Choroid plexus epithelial cell (primary cell): ENCODE results near the gene F13A1.

Source experiments
- DNase-seq: peaks from one replicate; pipeline ENCODE4 v3.0.0-alpha.2; 2010; ENCODE audit warnings: low read depth
- H3K4me3 ChIP-seq: 2 replicates; pipeline ENCODE4 v1.5.1; 2011; ENCODE audit warnings: low read depth, mild to moderate bottlenecking, control low read depth, low read length, moderate library complexity
- TF ChIP-seq, protein P1 (sequence below): conservative IDR thresholded peaks from 2 replicates; pipeline ENCODE4 v1.5.1; 2011; ENCODE audit warnings: low read depth, mild to moderate bottlenecking, control low read depth, inconsistent platforms, low read length, moderate library complexity

Gene F13A1

DNA sequence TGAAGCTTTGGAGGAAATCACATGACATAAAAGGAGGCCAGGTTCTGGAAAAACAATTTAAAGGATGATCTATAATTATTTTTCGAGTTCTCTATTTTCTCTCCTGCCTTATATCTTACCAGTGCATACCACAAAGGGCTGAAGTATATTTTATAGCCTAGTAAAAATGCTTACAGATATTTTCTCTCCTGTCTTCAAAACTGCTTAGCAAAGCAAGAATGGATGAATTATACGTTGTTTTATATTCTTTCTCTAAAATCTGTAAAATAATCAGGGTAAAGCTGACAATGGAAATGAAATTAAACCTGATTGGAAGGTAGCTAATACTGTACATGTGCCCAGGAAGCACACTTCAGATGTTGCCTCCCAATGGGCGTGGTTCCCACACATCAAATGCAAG lies 123.7 kb downstream of the F13A1 start:
- TF ChIP-seq, protein P1, sequence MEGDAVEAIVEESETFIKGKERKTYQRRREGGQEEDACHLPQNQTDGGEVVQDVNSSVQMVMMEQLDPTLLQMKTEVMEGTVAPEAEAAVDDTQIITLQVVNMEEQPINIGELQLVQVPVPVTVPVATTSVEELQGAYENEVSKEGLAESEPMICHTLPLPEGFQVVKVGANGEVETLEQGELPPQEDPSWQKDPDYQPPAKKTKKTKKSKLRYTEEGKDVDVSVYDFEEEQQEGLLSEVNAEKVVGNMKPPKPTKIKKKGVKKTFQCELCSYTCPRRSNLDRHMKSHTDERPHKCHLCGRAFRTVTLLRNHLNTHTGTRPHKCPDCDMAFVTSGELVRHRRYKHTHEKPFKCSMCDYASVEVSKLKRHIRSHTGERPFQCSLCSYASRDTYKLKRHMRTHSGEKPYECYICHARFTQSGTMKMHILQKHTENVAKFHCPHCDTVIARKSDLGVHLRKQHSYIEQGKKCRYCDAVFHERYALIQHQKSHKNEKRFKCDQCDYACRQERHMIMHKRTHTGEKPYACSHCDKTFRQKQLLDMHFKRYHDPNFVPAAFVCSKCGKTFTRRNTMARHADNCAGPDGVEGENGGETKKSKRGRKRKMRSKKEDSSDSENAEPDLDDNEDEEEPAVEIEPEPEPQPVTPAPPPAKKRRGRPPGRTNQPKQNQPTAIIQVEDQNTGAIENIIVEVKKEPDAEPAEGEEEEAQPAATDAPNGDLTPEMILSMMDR = no peak

DNA sequence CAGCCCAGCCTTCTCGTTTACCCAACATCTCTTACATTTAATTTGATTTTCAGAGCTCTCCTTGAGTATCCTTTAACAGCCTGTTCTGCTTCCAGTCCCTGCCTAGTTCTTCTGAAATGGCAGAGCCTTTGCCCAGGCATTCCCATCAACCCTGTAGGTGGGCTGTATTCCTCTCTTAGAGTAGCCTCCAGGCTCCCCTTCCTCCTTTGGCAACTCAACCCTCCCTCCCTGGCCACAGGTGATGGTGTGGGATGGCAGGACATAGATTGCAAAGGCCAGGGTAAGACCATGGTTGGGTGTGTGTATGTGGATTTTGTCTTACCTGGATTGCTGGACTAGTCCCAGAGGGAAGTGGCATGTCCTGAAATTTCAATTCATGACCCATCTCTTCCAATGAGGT lies 125.4 kb downstream of the F13A1 start:
- TF ChIP-seq, protein P1 = no peak
- no peak for DNase-seq
- H3K4me3 ChIP-seq = no peak overlapping the region

More for the DNA sequence above, 123.7 kb downstream of the F13A1 start:
- no peak overlapping the region for H3K4me3 ChIP-seq
- no peak for DNase-seq

DNA sequence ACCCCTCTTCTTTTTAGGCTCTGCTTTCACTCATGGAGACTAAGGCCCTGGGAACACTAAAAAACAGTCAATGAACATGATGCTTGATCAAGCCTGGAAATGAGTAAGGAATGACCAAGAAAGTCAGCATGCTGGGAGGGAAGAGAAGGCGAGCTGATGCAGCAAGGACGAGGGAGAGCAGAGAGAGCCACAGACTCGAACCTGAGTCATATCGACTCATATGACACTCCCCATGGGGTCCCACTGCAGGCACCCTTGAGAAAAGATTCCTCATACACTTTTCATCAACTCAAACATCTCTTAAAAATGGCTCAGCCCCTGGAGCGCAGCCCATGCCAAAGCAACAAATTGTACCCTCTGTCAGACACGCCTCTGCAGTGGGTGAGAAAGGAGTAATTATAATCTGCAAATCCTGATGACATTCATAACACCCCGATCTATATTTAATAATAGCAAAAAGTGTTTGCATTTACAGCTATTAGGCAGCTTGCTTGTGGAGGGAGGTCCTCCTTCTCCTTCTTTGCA lies 127.2 kb downstream of the F13A1 start:
- DNase-seq = no peak
- TF ChIP-seq, protein P1 = no peak
- H3K4me3 ChIP-seq = no peak overlapping the region

DNA sequence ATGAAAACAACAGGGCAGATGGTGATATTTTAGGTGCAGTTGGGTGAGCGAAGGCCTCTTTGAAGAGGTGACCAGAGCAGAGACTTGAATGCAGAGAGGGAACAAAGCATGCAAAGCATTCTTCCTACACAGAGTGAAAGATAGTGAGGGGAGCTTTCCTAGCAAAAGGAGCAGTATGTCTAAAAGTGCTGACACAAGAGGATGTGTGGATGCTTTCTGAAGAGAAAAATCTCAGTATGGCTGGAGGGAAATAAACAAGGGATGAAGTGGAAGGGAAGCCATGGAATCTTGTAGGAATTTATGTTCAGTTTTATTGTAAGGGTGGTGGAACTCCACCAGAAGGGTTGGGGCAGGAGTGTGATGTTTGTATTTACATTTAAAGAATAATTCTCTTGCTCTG lies 128.6 kb downstream of the F13A1 start:
- no peak overlapping the region for H3K4me3 ChIP-seq
- TF ChIP-seq, protein P1 = no peak
- no peak for DNase-seq

DNA sequence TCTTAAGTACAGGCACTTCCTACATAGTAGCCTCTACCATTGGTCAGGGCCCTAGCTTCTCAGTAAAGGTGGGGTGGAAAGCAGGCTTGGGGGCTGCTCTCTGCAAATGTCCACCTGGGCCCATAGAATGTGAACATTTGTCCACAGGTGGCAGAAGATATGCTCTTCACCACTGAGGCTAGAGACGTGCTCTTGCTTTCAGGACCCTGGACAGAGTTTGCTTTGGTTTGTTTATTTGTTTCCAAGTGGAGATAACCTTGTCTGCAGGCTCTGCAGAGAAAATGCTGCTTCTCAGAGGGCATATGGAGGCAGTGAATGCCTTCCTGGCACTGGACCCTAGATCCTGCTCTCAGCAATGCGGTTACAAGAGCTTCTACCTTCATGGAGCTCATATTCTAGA lies 129.0 kb downstream of the F13A1 start:
- no peak overlapping the region for H3K4me3 ChIP-seq
- TF ChIP-seq, protein P1 = no peak
- no peak for DNase-seq

DNA sequence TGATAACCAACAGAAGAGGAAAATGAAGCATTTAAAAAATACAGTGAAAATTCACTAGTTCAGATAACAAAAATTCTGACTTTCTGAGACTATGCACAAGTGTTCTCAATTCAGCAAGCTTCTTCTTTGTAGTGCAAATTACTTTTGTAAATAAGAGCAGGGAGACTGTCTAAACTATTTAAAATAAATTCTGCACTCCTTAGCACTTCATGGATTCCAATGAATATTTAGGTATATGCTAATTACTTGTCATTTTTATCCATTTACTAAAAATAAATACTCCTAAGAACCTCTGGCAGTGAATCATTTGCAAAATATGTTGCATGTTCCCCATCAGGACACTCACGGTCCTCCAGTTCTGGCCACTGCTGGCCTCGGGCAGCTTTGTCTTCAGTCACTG lies 139.8 kb downstream of the F13A1 start:
- no peak overlapping the region for H3K4me3 ChIP-seq
- TF ChIP-seq, protein P1 = no peak
- no peak for DNase-seq

DNA sequence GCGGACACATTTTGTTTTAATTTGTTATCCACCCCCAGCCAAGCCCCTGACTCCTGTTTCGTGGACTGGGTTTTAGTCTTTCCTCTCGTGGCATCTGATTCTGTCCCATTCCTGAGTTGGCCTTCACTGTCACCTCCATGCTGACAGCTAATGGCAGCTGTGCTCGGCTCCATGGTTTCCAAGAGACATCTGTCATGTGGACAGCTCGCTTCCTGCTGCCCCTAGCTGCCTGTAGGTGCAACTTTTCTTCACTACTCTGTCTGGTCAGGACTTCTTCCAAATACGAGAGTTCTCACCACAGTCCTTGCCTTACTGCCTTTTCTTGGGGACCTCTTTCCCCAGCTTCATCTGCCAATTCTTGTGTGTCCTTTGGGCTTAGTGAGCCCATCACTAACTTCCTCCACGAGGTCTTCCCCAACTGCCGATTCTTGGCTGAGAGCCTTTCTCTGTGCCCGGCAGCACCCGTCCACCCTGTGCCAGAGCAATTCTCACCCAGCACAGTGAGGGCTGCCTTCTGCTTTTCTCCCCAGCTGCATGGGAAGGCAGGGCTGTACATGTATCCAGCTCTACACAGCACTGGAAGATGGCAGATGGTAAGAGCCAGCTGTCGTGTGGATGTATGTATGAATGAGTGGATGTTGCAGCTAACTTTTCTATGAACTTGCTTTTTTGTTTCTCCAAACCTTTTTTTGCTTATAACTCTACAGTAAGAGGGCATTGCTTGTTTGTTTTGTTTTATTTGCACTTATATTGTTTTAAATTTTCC lies 140.4 kb downstream of the F13A1 start:
- no peak for DNase-seq
- no peak overlapping the region for H3K4me3 ChIP-seq
- TF ChIP-seq, protein P1 = no peak
